Measurements from ENCODE around the gene BTBD17. TPM values are rescaled to one million over a fixed set of nuclear protein-coding genes. Genes with fewer than 3 reads are reported as not detected.

The BTBD17 gene
- total RNA-seq, 3 donors from 2014 or later (not counting 1 experiment from before 2014, with no cell fraction given), result 0.48 TPM; not detected in 2

GRCh38 chr17:74394977-74395376 is 33.3 kb upstream of the BTBD17 start:
- no peak for TF ChIP-seq CTCF (IDR thresholded peaks at IDR 0.05)
- no peak overlapping the region for H3K4me3 ChIP-seq (ENCODE audit: low read length)
- Mint-ChIP-seq H3K36me3 (no peaks in the 10 kb centered on the region), H3K4me1 (peaks cover 6 to 10% of the 10 kb centered on the region in 2 donors), H3K27me3 (ENCODE audit: low read depth in 2 of 2) (peaks cover 0 to 5% of the 10 kb centered on the region in 2 donors), H3K9me3 (no peaks in the 10 kb centered on the region), H3K4me3 (no peak overlapping the region), H3K27ac (no peak overlapping the region)
- DNase-seq (no peak), ATAC-seq (no peak)
- H3K4me1 ChIP-seq (ENCODE audit: control insufficient read depth, insufficient read depth, low read length), result peaks cover 3% of the 10 kb centered on the region
- no peaks in the 10 kb centered on the region for H3K36me3 ChIP-seq (ENCODE audit: control insufficient read depth, insufficient read depth, low read length)
- no peak overlapping the region for H3K27ac ChIP-seq (ENCODE audit: low read length)
- H3K27me3 ChIP-seq (ENCODE audit: control insufficient read depth, insufficient read depth, low read length), result no peaks in the 10 kb centered on the region
- 93% methylated on average over 7 of the region's 7 CpGs for WGBS (ENCODE audit: insufficient coverage)
- no peaks in the 10 kb centered on the region for H3K9me3 ChIP-seq (ENCODE audit: control insufficient read depth, insufficient read depth, low read length)
- intact Hi-C loops (cut with micrococcal nuclease), result no loop called here

DNA sequence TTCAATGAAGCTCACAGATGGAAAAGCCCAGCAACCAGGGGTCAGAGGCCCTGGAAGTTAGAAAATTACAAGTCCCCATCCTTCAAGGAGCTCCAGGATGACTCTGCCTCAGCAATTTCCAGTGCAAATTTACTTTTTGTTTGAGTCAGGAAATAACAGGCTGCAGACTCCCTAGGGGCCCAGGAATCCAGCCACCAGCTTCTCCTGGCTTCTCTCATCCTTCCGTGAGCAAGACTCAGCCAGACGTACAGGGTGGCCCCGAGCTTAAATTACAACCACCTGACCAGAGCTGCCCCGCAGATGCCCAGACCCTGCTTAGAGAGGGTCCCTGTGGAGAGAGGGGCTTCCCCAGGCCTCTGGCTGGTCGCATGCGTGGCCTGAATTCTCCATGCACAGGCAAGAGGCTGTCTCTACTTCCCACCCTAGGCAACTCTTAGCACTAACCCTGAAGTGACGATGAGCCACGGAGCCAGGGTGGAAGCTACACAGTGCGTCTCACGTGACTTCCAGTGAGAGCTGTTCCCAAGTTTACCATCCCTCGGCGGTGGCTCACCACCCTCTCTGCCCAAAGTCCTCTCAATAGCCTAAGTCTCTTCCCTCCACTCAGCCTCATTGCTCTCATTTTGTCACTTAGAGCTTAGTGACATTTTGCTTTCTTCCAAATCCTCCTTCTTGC is 32.7 kb upstream of the BTBD17 start:
- Histone ChIP-seq H3K4me3 (ENCODE audit: low read length) (no peak overlapping the region), H3K27me3 (ENCODE audit: control insufficient read depth, insufficient read depth, low read length) (no peaks in the 10 kb centered on the region), H3K36me3 (ENCODE audit: control insufficient read depth, insufficient read depth, low read length) (no peaks in the 10 kb centered on the region), H3K27ac (ENCODE audit: low read length) (no peak overlapping the region), H3K9me3 (ENCODE audit: control insufficient read depth, insufficient read depth, low read length) (no peaks in the 10 kb centered on the region), H3K4me1 (ENCODE audit: control insufficient read depth, insufficient read depth, low read length) (peaks cover 3% of the 10 kb centered on the region)
- intact Hi-C loops (cut with micrococcal nuclease), result no loop called here
- Mint-ChIP-seq H3K4me1 (peaks cover 6 to 10% of the 10 kb centered on the region in 2 donors), H3K27ac (no peak overlapping the region), H3K27me3 (ENCODE audit: low read depth in 2 of 2) (peaks cover 0 to 6% of the 10 kb centered on the region in 2 donors), H3K36me3 (no peaks in the 10 kb centered on the region), H3K9me3 (no peaks in the 10 kb centered on the region), H3K4me3 (no peak overlapping the region)
- ATAC-seq, result no peak
- TF ChIP-seq CTCF (IDR thresholded peaks at IDR 0.05), result no peak
- 95% methylated on average over 12 of the region's 12 CpGs for WGBS (ENCODE audit: insufficient coverage)
- DNase-seq, result no peak

- ATAC-seq, result no peak
Observed at GRCh38 chr17:74393346-74393942, 31.8 kb upstream of the BTBD17 start.

More at GRCh38 chr17:74393346-74393942, 31.8 kb upstream of the BTBD17 start:
- Histone ChIP-seq H3K4me3 (ENCODE audit: low read length) (no peak overlapping the region), H3K36me3 (ENCODE audit: control insufficient read depth, insufficient read depth, low read length) (no peaks in the 10 kb centered on the region), H3K27ac (ENCODE audit: low read length) (no peak overlapping the region), H3K4me1 (ENCODE audit: control insufficient read depth, insufficient read depth, low read length) (peaks cover 3% of the 10 kb centered on the region), H3K9me3 (ENCODE audit: control insufficient read depth, insufficient read depth, low read length) (no peaks in the 10 kb centered on the region), H3K27me3 (ENCODE audit: control insufficient read depth, insufficient read depth, low read length) (no peaks in the 10 kb centered on the region)
- no peak for TF ChIP-seq CTCF (IDR thresholded peaks at IDR 0.05)
- no peak overlapping the region for H3K27ac Mint-ChIP-seq
- no peak overlapping the region for H3K4me3 Mint-ChIP-seq
- intact Hi-C loops (cut with micrococcal nuclease), result no loop called here
- DNase-seq, result no peak
- peaks cover 6 to 10% of the 10 kb centered on the region in 2 donors for H3K4me1 Mint-ChIP-seq
- WGBS (ENCODE audit: insufficient coverage), result 56% methylated on average over 6 of the region's 6 CpGs
- peaks cover 0 to 6% of the 10 kb centered on the region in 2 donors for H3K27me3 Mint-ChIP-seq (ENCODE audit: low read depth in 2 of 2)
- H3K36me3 Mint-ChIP-seq, result no peaks in the 10 kb centered on the region
- H3K9me3 Mint-ChIP-seq, result no peaks in the 10 kb centered on the region
